Spleen (tissue), 11 donors: ENCODE results near the gene ITGA2B. TPM values are rescaled to one million over a fixed set of nuclear protein-coding genes. Genes with fewer than 3 reads are reported as not detected.

Experiments used
- DNase-seq: peaks from one replicate; pipeline ENCODE4 v3.0.0-alpha.2; 2020
- H3K27ac ChIP-seq, 8 donors: fragments of 200-600 bp; sonication (generic) in 7 of 8; 1 replicate in 4 of 8; 2 replicates in 4 of 8; pipeline versions ENCODE4 v1.5.0 to v1.8.0; 2016 to 2021; ENCODE audit warnings: inconsistent platforms in 4 of 8, mild to moderate bottlenecking in 4 of 8, moderate library complexity in 1 of 8
- H3K27me3 ChIP-seq, 7 donors: fragments of 200-600 bp; sonication (generic) in 6 of 7; replicated peaks in 1 of 7; 1 replicate in 4 of 7; 2 replicates in 3 of 7; pipeline versions ENCODE4 v1.5.0 to v1.8.0; 2016 to 2021; ENCODE audit warnings: inconsistent platforms in 3 of 7, mild to moderate bottlenecking in 1 of 7
- H3K36me3 ChIP-seq, 6 donors: fragments of 200-600 bp; sonication (generic) in 5 of 6; 1 replicate in 4 of 6; 2 replicates in 2 of 6; pipeline versions ENCODE4 v1.5.0 to v1.8.0; 2016 to 2021; ENCODE audit warnings: inconsistent platforms in 2 of 6
- H3K4me1 ChIP-seq, 6 donors: fragments of 200-600 bp; sonication (generic) in 5 of 6; 1 replicate in 3 of 6; 2 replicates in 3 of 6; pipeline versions ENCODE4 v1.5.0 to v1.8.0; 2016 to 2021; ENCODE audit warnings: inconsistent platforms in 3 of 6
- H3K4me3 ChIP-seq, 8 donors: fragments of 200-600 bp; sonication (generic) in 7 of 8; 1 replicate in 4 of 8; 2 replicates in 4 of 8; pipeline versions ENCODE4 v1.5.0 to v1.8.0; 2016 to 2021; ENCODE audit warnings: inconsistent platforms in 4 of 8, mild to moderate bottlenecking in 4 of 8, moderate library complexity in 2 of 8
- H3K9me3 ChIP-seq, 8 donors: fragments of 200-600 bp; sonication (generic) in 7 of 8; 1 replicate in 4 of 8; 2 replicates in 4 of 8; pipeline versions ENCODE4 v1.5.0 to v1.8.0; 2016 to 2021; ENCODE audit warnings: inconsistent platforms in 4 of 8
- CTCF ChIP-seq, 11 experiments: fragments of 200-600 bp in 7 of 11; fragments of 450-650 bp in 4 of 11; sonication (generic) in 4 of 11; IDR thresholded peaks in 8 of 11; conservative IDR thresholded peaks in 3 of 11; 1 replicate in 7 of 11; 2 replicates in 4 of 11; pipeline versions ENCODE4 v1.4.0 to v1.8.0; 2016 to 2021; ENCODE audit warnings: antibody characterized with exemption in 11 of 11, inconsistent platforms in 4 of 11, mild to moderate bottlenecking in 1 of 11
- POLR2A ChIP-seq, 3 donors: fragments of 450-650 bp; IDR thresholded peaks; one replicate each; pipeline ENCODE4 v1.5.1; 2017; ENCODE audit warnings: antibody characterized with exemption in 3 of 3, mild to moderate bottlenecking in 1 of 3
- POLR2AphosphoS5 ChIP-seq, 3 donors: sonication (generic); formaldehyde crosslinking; IDR thresholded peaks; one replicate each; pipeline ENCODE4 v1.5.1; 2017; ENCODE audit warnings: antibody characterized with exemption in 3 of 3
- WGBS, 5 donors: extraction: QIAGEN DNeasy Blood & Tissue Kit in 3 of 5; methylation state at CpG; one replicate each; pipeline versions ENCODE4 v1.1.5 to v1.1.7; 2013 to 2018; 5-methylcytosine and 5-hydroxymethylcytosine counted together
- intact Hi-C: fragments of 100-400 bp; cut with DNase I; formaldehyde crosslinking; loops from one replicate; pipeline ENCODE4 v1.15.0; 2023; ENCODE audit warnings: low total_unique reads
- polyA plus RNA-seq, 3 donors: library from polyadenylated mRNA; stranded (reverse); fragments of 200-250 nt; gene quantifications; one replicate each; pipeline ENCODE4 v1.2.1, GENCODE V29; 2013
- total RNA-seq, 7 donors: library from RNA; depleted of rRNA in 3 of 7; stranded (reverse); fragments of >200 nt in 3 of 7; fragmentation: NEBNext Ultra II Directional in 4 of 7; extraction: Animal tissue kit (Norgen Biotek cat#: 25700) in 4 of 7; gene quantifications; one replicate each; pipeline versions ENCODE4 v1.1.0 to v1.2.1, GENCODE V29; 2016 to 2021
- donor health status: healthy with polysubstance abuse.
- donor health status: DM: no; HTN: no; CAD: no; lungs with moderate emphysema.
- donor health status: DM: no; HTN: no; CAD: no.
- donor health status: Bipolar disorder and iron deficiency.
- donor health status: healthy.
- donor health status: DM: no; HTN: no; CAD: no.
- donor health status: DM: yes; HTN: yes; CAD: no.

The ITGA2B gene
- total and polyA plus RNA-seq, 10 donors, result 0.93 to 36.7 (median 23.0) TPM

DNA sequence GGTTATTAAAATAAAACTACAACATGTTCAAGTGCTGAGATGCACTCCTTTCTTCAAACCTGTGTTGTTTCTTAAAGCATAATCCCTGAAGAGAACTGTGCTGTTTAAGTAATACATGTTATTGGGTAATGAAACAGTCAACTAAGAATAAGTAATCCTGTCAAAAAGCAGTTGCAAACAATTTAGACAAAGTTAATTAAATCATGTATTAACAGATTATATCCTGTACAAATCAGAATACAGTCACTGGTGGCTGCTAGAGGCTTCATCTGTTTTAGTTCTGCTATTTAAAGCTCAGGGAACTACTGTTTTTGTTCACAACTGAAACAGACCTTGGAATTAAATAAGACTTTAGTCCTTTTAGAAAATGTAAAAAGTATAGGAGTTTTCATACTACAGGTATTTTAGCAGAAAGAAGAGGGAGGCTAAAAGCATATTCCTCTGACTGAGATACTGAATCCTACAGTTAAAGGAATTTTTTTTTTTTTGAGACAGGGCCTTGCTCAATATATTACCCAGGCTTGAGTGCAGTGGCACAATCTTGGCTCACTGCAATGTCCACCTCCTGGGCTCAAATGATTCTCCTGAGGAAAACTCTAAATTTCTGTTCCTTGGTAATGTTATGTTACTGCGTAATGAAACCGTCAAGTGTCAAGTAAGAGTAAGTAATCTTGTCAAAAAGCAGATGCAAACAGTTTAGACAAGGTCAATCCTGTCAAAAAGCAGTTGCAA is 27.3 kb upstream of the ITGA2B start:
- WGBS, 5 donors, result 93 to 98% (median 94%) methylated on average over 2 of the region's 2 CpGs
- TF ChIP-seq CTCF (IDR thresholded peaks at IDR 0.05 in 8 of 11, conservative IDR thresholded peaks at IDR 0.05 in 3 of 11) (no peak), POLR2A (IDR thresholded peaks at IDR 0.05) (no peak), POLR2AphosphoS5 (IDR thresholded peaks at IDR 0.05) (no peak)
- Histone ChIP-seq H3K27ac (no peak overlapping the region), H3K9me3 (no peaks in the 10 kb centered on the region), H3K36me3 (peaks cover 0 to 88% (median 29%) of the 10 kb centered on the region in 6 donors), H3K27me3 (no peaks in the 10 kb centered on the region), H3K4me1 (no peaks in the 10 kb centered on the region), H3K4me3 (no peak overlapping the region)
- no peak for DNase-seq
- intact Hi-C loops, result no loop called here

DNA sequence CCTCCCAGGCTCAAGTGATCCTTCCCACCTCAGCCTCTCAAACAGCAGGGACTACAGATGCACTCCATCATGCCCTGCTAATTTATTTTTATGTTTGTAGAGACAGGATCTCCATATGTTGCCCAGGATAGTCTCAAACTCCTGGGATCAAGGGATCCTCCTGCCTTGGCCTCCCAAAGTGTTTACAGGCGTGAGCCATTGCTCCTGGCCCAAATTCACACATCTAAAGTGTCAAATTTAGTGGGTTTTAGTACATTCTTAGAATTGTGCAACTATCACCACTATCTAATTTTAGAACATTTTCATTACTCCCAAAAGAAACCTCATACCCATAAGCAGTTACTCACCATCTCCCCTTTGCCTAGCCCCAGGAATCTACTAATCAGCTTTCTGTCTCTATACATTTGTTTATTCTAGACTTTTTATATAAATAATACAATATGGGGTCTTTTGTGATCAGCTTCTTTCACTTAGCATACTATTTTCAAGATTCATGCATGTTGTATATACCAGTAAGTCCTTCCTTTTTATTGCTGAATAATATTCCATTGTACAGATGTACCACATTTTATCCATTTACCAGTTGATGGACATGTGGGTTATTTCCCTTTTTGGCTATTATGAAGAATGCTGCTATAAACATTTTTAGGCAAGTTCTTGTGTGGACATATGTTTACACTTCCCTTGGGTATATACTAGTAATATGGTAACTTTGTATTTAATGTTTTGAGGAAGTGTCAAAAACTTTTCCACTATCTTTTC is 25.1 kb upstream of the ITGA2B start:
- H3K9me3 ChIP-seq, result no peaks in the 10 kb centered on the region
- intact Hi-C loops, result no loop called here
- TF ChIP-seq POLR2AphosphoS5 (IDR thresholded peaks at IDR 0.05), result no peak
- TF ChIP-seq POLR2A (IDR thresholded peaks at IDR 0.05), result no peak
- no peak for TF ChIP-seq CTCF (IDR thresholded peaks at IDR 0.05 in 8 of 11, conservative IDR thresholded peaks at IDR 0.05 in 3 of 11)
- H3K36me3 ChIP-seq, result peaks cover 0 to 80% (median 23%) of the 10 kb centered on the region in 6 donors
- H3K27ac ChIP-seq, result no peak overlapping the region
- no peak for DNase-seq
- no peaks in the 10 kb centered on the region for H3K27me3 ChIP-seq
- H3K4me1 ChIP-seq, result no peaks in the 10 kb centered on the region
- H3K4me3 ChIP-seq, result no peak overlapping the region
- WGBS, 5 donors, result 90 to 100% (median 100%) methylated on average over 1 of the region's 1 CpG

DNA sequence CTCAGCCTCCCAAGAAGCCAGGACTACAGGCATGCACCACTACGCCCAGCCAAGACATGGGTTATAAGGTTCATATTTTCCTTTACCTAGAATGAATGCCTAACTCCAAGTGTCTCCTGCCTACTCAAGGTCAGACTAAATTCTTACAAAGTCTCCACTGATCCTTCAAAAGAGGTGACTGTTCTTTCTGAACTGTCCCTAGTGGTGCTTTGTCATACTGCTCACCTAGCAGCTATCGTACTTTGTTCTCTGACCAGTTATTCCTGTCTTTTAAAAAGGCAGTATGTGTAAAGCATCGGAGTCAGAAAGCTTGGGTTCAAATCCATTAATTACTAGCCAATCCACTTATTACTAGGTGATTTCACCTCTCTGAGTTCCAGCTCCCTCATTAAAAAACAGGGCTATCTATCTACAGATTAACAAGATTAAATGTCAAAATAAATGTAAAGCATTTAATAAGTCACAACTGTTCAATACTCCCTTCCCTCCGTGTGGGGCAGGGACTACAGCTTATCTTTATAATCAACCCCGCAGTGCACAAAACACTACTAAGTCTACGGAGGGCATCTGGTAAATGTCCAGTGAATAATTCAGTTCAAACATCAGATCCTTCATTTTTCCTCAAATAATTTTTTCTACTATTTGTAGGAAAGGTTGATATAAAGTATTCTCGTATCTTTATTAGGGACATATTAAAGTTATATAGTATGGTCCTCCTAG is 20.0 kb upstream of the ITGA2B start:
- H3K4me3 ChIP-seq, result no peak overlapping the region
- H3K27me3 ChIP-seq, result no peaks in the 10 kb centered on the region
- H3K36me3 ChIP-seq, result peaks cover 0 to 68% (median 18%) of the 10 kb centered on the region in 6 donors
- 85 to 96% (median 89%) methylated on average over 7 of the region's 7 CpGs for WGBS, 5 donors
- no peaks in the 10 kb centered on the region for H3K4me1 ChIP-seq
- intact Hi-C loops, result no loop called here
- DNase-seq, result no peak
- TF ChIP-seq POLR2AphosphoS5 (IDR thresholded peaks at IDR 0.05) (no peak), CTCF (IDR thresholded peaks at IDR 0.05 in 8 of 11, conservative IDR thresholded peaks at IDR 0.05 in 3 of 11) (no peak), POLR2A (IDR thresholded peaks at IDR 0.05) (no peak)
- no peaks in the 10 kb centered on the region for H3K9me3 ChIP-seq
- H3K27ac ChIP-seq, result no peak overlapping the region
